Stomach (tissue), 9 donors: ENCODE results near the gene LCN12. TPM values are rescaled to one million over a fixed set of nuclear protein-coding genes. Genes with fewer than 3 reads are reported as not detected.

Experiments used
- DNase-seq, 2 donors: peaks; one replicate each; pipeline versions ENCODE4 v3.0.0 to v3.0.0-alpha.2; 2013 to 2019
- H3K27ac ChIP-seq, 5 donors: fragments of 200-600 bp in 4 of 5; sonication (generic) in 4 of 5; one replicate each; pipeline ENCODE4 v1.5.1; 2013 to 2019; ENCODE audit warnings: mild to moderate bottlenecking in 1 of 5, moderate library complexity in 1 of 5
- H3K27me3 ChIP-seq, 3 donors: fragments of 200-600 bp; sonication (generic); one replicate each; pipeline ENCODE4 v1.5.1; 2017 to 2019; ENCODE audit warnings: mixed run types in 1 of 3
- H3K36me3 ChIP-seq, 4 donors: fragments of 200-600 bp; sonication (generic); 1 replicate in 3 of 4; 2 replicates in 1 of 4; pipeline ENCODE4 v1.5.1; 2016 to 2019
- H3K4me1 ChIP-seq, 4 donors: fragments of 200-600 bp; sonication (generic); one replicate each; pipeline ENCODE4 v1.5.1; 2016 to 2019
- H3K4me3 ChIP-seq, 4 donors: fragments of 200-600 bp; sonication (generic) in 3 of 4; one replicate each; pipeline ENCODE4 v1.5.1; 2016 to 2019; ENCODE audit warnings: mild to moderate bottlenecking in 1 of 4
- H3K9me3 ChIP-seq, 4 donors: fragments of 200-600 bp; sonication (generic); one replicate each; pipeline ENCODE4 v1.5.1; 2016 to 2019
- EP300 ChIP-seq: sonication (generic); formaldehyde crosslinking; IDR thresholded peaks from one replicate; pipeline ENCODE4 v1.6.1; 2017; ENCODE audit warnings: antibody characterized with exemption
- POLR2A ChIP-seq, 4 donors: fragments of 450-650 bp; IDR thresholded peaks; one replicate each; pipeline ENCODE4 v1.6.1; 2016; ENCODE audit warnings: antibody characterized with exemption in 4 of 4, control low read depth in 2 of 4, mild to moderate bottlenecking in 1 of 4, moderate library complexity in 1 of 4
- POLR2AphosphoS5 ChIP-seq, 3 donors: sonication (generic); formaldehyde crosslinking; IDR thresholded peaks; one replicate each; pipeline ENCODE4 v1.6.1; 2016; ENCODE audit warnings: antibody characterized with exemption in 3 of 3
- WGBS, 5 donors: extraction: QIAGEN DNeasy Blood & Tissue Kit in 3 of 5; methylation state at CpG; one replicate each; pipeline versions ENCODE4 v1.1.5 to v1.1.7; 2013 to 2018; 5-methylcytosine and 5-hydroxymethylcytosine counted together
- intact Hi-C: fragments of 100-400 bp; cut with DNase I; formaldehyde crosslinking; loops from one replicate; pipeline ENCODE4 v1.15.1; 2023; ENCODE audit warnings: low total_unique reads
- polyA plus RNA-seq, 3 donors: library from polyadenylated mRNA; stranded (reverse); fragments of 200-250 nt; gene quantifications; one replicate each; pipeline ENCODE4 v1.2.3, GENCODE V29; 2013
- total RNA-seq, 5 donors: library from RNA; depleted of rRNA; stranded (reverse); fragments of >200 nt; gene quantifications; one replicate each; pipeline versions ENCODE4 v1.1.0 to v1.2.3, GENCODE V29; 2014 to 2016
- TF ChIP-seq, protein P1 (sequence below), 7 experiments: fragments of 450-650 bp in 4 of 7; fragments of 200-600 bp in 3 of 7; sonication (generic) in 3 of 7; IDR thresholded peaks; one replicate each; pipeline ENCODE4 v1.5.1; 2016 to 2019; ENCODE audit warnings: antibody characterized with exemption in 7 of 7, control low read depth in 2 of 7, mild to moderate bottlenecking in 1 of 7
- donor health status: healthy with polysubstance abuse.
- donor health status: Bipolar disorder and iron deficiency.
- donor health status: healthy.

Gene LCN12
- total and polyA plus RNA-seq, 8 donors: 0.73 to 6.3 (median 2.3) TPM; not detected in 3

DNA sequence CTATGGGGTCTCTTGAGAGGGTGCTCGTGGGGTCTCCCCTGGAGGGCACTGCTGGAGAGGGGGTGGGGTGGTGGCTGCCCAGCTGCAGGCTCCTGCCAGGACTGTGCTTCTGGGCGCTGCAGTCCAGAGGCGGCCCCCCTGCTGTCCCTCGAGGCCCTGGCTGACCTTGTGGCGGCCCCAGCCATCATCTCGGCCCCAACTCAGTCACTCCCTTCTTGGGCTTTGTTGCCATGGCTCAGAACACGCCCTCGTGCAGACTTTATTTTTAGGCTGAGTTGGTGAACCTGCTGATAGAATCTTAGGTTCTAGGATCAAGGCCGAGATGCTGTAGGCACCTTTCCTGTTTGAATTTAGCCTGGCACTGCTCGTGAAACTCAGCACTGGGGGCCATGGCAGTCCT lies 30.4 kb upstream of the LCN12 start:
- DNase-seq: no peak
- intact Hi-C loops: no loop called here
- no peaks in the 10 kb centered on the region for H3K4me1 ChIP-seq
- H3K27me3 ChIP-seq: no peaks in the 10 kb centered on the region
- peaks cover 40 to 91% (median 85%) of the 10 kb centered on the region in 4 donors for H3K36me3 ChIP-seq
- H3K27ac ChIP-seq: no peak overlapping the region
- no peak overlapping the region for H3K4me3 ChIP-seq
- no peak for TF ChIP-seq EP300
- TF ChIP-seq POLR2A (IDR thresholded peaks at IDR 0.05): no peak
- H3K9me3 ChIP-seq: no peaks in the 10 kb centered on the region
- 75 to 85% (median 80%) methylated on average over 9 to 10 of the region's 10 CpGs for WGBS, 5 donors

DNA sequence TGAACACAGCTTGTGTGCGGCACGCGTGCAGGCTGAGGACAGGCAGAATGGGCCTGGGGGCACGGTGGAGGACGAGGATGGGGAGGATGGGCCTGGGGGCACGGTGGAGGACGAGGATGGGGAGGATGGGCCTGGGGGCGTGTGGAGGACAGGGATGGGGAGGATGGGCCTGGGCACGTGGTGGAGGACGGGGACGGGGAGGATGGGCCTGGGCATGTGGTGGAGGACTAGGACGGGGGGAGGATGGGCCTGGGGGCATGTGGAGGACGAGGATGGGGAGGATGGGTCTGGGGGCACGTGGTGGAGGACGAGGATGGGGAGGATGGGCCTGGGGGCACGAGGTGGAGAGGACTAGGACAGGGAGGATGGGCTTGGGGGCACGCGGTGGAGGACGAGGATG lies 29.5 kb upstream of the LCN12 start:
- H3K36me3 ChIP-seq: peaks cover 31 to 91% (median 85%) of the 10 kb centered on the region in 4 donors
- intact Hi-C loops: no loop called here
- DNase-seq: no peak
- TF ChIP-seq, protein P1, sequence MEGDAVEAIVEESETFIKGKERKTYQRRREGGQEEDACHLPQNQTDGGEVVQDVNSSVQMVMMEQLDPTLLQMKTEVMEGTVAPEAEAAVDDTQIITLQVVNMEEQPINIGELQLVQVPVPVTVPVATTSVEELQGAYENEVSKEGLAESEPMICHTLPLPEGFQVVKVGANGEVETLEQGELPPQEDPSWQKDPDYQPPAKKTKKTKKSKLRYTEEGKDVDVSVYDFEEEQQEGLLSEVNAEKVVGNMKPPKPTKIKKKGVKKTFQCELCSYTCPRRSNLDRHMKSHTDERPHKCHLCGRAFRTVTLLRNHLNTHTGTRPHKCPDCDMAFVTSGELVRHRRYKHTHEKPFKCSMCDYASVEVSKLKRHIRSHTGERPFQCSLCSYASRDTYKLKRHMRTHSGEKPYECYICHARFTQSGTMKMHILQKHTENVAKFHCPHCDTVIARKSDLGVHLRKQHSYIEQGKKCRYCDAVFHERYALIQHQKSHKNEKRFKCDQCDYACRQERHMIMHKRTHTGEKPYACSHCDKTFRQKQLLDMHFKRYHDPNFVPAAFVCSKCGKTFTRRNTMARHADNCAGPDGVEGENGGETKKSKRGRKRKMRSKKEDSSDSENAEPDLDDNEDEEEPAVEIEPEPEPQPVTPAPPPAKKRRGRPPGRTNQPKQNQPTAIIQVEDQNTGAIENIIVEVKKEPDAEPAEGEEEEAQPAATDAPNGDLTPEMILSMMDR (IDR thresholded peaks at IDR 0.05): no peak
- no peak for TF ChIP-seq EP300
- TF ChIP-seq POLR2AphosphoS5 (IDR thresholded peaks at IDR 0.05): no peak
- no peak for TF ChIP-seq POLR2A (IDR thresholded peaks at IDR 0.05)
- 89 to 93% (median 89%) methylated on average over 17 to 19 of the region's 19 CpGs for WGBS, 5 donors
- H3K27ac ChIP-seq: no peak overlapping the region
- H3K4me3 ChIP-seq: no peak overlapping the region
- H3K4me1 ChIP-seq: no peaks in the 10 kb centered on the region
- no peaks in the 10 kb centered on the region for H3K27me3 ChIP-seq
- H3K9me3 ChIP-seq: no peaks in the 10 kb centered on the region

DNA sequence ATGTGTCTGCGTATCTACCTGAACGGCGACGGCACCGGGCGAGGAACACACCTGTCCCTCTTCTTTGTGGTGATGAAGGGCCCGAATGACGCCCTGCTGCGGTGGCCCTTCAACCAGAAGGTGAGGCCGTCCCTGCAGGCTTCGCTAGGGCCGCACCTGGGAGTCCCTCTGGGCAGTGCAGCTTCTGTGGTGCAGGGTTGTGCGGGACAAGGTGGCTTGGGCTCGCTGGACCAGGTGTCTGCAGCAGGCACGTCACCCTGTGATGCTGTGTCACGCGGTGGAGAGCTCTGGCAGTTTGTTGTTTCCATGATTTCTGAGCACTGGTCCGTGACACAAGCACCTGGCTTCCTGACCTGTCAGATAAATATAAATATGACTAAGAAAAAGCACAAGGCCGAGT lies 28.2 kb upstream of the LCN12 start:
- Histone ChIP-seq H3K4me3 (no peak overlapping the region), H3K9me3 (no peaks in the 10 kb centered on the region), H3K36me3 (peaks cover 28 to 88% (median 84%) of the 10 kb centered on the region in 4 donors), H3K4me1 (no peaks in the 10 kb centered on the region), H3K27me3 (no peaks in the 10 kb centered on the region), H3K27ac (no peak overlapping the region)
- TF ChIP-seq POLR2AphosphoS5 (IDR thresholded peaks at IDR 0.05): no peak
- no peak for TF ChIP-seq POLR2A (IDR thresholded peaks at IDR 0.05)
- TF ChIP-seq EP300: no peak
- TF ChIP-seq, protein P1 (IDR thresholded peaks at IDR 0.05): no peak
- WGBS, 5 donors: 95 to 98% (median 97%) methylated on average over 15 to 19 of the region's 19 CpGs
- intact Hi-C loops: no loop called here
- DNase-seq: no peak

DNA sequence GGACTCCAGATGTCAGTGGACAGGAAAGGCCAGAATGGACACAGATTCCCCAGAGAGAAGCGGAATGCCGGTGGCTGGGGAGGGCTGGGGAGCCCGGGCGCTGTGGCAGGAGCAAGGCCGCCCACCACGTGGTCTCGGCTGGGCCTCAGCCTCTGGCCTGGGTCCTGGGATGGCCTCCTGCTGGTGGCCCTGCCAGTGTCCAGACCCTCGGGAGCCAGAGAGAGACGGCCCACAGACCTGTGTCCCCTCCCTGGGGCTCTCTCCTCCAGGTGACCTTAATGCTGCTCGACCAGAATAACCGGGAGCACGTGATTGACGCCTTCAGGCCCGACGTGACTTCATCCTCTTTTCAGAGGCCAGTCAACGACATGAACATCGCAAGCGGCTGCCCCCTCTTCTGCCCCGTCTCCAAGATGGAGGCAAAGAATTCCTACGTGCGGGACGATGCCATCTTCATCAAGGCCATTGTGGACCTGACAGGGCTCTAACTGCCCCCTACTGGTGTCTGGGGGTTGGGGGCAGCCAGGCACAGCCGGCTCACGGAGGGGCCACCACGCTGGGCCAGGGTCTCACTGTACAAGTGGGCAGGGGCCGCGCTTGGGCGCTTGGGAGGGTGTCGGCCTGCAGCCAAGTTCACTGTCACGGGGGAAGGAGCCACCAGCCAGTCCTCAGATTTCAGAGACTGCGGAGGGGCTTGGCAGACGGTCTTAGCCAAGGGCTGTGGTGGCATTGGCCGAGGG lies 26.5 kb upstream of the LCN12 start:
- Histone ChIP-seq H3K4me1 (no peaks in the 10 kb centered on the region), H3K36me3 (peaks cover 17 to 78% (median 72%) of the 10 kb centered on the region in 4 donors), H3K4me3 (no peak overlapping the region), H3K27me3 (no peaks in the 10 kb centered on the region), H3K27ac (no peak overlapping the region), H3K9me3 (no peaks in the 10 kb centered on the region)
- DNase-seq: peak in 1 of 2 donors; percentile 31
- 73 to 82% (median 80%) methylated on average over 24 to 33 of the region's 33 CpGs for WGBS, 5 donors
- no peak for TF ChIP-seq EP300
- TF ChIP-seq POLR2AphosphoS5 (IDR thresholded peaks at IDR 0.05): no peak
- no peak for TF ChIP-seq POLR2A (IDR thresholded peaks at IDR 0.05)
- TF ChIP-seq, protein P1 (IDR thresholded peaks at IDR 0.05): no peak
- intact Hi-C loops: no loop called here

DNA sequence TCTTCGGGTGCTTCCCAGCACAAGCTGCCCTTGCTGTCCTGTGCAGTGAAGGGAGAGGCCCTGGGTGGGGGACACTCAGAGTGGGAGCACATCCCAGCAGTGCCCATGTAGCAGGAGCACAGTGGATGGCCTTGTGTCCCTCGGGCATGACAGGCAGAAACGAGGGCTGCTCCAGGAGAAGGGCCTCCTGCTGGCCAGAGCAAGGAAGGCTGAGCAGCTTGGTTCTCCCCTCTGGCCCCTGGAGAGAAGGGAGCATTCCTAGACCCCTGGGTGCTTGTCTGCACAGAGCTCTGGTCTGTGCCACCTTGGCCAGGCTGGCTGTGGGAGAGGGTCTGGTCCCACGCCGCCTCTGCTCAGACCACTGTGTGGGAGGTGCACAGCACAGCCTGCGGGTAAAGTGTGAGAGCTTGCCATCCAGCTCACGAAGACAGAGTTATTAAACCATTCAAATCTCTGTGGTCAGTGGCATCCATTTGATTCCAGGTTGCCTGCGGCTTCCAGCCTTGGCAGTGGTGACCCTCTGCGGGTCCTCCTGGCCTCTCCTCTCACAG lies 25.8 kb upstream of the LCN12 start:
- no peak overlapping the region for H3K27ac ChIP-seq
- H3K4me3 ChIP-seq: no peak overlapping the region
- no peaks in the 10 kb centered on the region for H3K4me1 ChIP-seq
- no peaks in the 10 kb centered on the region for H3K9me3 ChIP-seq
- DNase-seq: no peak
- H3K27me3 ChIP-seq: no peaks in the 10 kb centered on the region
- peaks cover 11 to 72% (median 66%) of the 10 kb centered on the region in 4 donors for H3K36me3 ChIP-seq
- TF ChIP-seq, protein P1 (IDR thresholded peaks at IDR 0.05): no peak
- no peak for TF ChIP-seq EP300
- TF ChIP-seq POLR2A (IDR thresholded peaks at IDR 0.05): no peak
- TF ChIP-seq POLR2AphosphoS5 (IDR thresholded peaks at IDR 0.05): no peak
- WGBS, 5 donors: 83 to 87% (median 86%) methylated on average over 7 to 9 of the region's 9 CpGs
- intact Hi-C loops: no loop called here
